Measurements from ENCODE around the gene MYOZ3.

The MYOZ3 gene

GRCh38 chr5:150627731-150628545, 33.1 kb upstream of the MYOZ3 start:
- no peak for DNase-seq

GRCh38 chr5:150628936-150629485, 32.0 kb upstream of the MYOZ3 start:
- DNase-seq: no peak

DNA sequence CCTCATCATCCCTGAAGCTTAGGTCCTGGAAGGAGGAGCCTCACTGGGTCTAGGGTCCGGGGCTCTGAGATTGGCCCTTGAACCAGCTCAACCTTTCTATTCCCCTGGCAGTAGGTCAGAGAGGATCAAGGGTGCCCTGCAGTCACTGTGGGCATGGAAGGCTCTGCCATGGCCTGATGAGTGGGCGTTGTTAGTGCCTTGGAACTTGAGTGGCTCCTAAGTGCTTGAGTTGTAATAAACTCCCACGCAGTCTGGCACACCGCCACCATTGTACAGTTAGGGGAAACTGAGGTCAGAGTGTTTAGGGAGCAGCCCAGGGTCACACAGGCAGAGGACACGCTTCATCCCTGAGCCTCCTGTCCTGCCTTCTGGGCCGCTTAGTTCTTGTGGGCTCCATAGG, 31.0 kb upstream of the MYOZ3 start:
- no peak for DNase-seq

DNA sequence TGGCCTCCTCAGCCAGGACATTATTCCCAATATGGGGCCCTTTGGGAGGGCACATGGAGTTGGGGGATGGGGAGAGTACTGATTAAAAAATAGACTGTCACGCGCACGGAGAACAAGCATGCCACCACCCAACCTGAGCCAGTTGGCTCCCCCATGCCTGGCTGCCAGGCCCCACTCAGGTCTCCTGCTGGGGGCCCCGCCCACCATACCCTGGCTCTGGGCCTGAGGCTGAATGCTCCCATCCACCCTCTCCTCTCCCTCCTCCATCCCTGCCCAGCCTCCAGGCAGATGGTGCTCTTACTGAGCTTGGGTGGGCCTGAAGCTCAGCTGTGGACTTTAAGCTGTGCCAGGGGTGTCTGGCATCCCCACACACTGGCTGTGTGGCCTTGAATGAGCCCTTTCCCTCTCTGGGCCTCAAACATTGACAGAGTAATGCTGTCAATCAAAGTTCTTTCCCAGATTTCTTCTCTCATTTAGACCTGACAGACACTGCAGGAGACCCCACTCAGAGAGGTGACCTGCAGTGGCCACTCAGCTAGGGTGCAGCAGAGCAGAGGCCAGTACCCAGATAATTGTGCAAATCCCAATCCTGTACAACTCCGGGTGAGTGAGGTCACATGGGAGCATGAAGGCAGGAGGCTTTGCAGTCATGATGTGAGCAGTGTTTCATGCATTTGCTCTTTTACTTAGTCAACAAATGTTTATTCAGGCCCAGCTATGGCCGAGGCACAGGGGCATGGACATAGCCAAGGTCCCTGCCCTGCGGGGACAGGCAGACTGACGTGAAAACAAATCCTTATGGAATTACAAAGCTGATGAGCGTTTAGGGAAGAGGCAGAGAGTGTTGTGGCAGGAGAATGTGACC, 30.4 kb upstream of the MYOZ3 start:
- DNase-seq: no peak

- no peak for DNase-seq
Measured at GRCh38 chr5:150631326-150631701, 29.7 kb upstream of the MYOZ3 start.

GRCh38 chr5:150632305-150633160, 28.5 kb upstream of the MYOZ3 start:
- DNase-seq: no peak

GRCh38 chr5:150633429-150633828, 27.6 kb upstream of the MYOZ3 start:
- no peak for DNase-seq

DNA sequence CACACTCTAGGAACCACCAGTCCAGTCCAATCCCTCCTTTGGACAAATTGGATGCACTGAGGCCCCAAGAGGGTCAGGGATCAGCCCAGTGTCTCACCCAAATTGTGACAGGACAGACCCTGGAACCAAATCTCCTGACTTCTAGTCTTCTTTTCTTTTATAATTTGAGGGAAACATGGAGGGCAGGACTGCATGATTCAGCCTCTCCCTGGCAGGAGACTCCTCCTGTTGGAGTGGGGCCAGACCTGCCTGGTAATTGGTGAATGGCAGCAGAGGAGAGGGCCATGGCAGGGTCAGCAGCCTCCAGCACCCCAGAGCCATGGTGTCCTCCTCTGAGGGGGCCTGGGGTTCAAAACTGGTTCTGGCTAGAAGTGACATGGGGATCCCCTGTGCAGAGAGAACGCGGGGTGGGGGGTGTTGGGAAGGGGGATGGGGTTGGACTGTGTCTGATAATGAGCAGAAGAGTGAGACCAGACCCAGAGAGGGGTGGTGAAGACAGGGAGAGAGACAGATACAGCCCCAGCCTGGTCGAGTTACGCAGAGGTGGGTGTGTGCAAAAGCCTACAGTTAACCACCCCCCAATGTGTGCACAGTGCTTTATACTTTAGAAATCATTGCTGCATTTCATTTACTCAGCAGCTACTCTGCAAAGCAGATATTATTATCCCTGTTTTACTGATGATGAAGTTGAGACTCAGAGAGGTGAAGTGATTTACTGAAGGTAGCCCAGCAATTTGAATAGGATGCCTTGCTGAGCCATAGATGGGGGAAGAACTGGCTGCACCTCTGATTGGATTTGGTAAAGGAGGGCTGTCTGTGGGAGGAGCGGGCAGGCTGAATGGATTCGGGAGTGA, 24.4 kb upstream of the MYOZ3 start:
- no peak for DNase-seq

GRCh38 chr5:150637245-150638052, 23.6 kb upstream of the MYOZ3 start:
- no peak for DNase-seq

DNA sequence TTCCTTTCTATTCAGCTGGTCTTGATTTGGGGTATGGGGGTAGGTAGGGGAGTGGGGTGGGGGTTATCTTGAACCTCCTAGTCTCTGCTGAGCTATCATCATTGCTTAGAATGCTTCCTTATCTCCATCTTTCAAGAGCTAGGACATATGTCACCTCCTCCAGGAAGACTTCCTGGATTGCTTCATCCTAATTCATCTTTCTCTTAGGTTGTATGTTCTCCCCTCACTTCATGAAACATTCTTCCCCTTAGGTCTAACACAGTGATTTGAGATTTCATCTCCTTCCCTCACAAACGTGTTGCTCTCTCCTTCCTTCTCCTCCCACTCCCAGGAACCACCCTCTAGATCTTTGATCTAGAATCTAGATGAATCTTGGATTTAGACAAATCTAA, 23.0 kb upstream of the MYOZ3 start:
- no peak for DNase-seq

- DNase-seq: no peak
Measured at GRCh38 chr5:150638488-150639376, 22.3 kb upstream of the MYOZ3 start.

DNA sequence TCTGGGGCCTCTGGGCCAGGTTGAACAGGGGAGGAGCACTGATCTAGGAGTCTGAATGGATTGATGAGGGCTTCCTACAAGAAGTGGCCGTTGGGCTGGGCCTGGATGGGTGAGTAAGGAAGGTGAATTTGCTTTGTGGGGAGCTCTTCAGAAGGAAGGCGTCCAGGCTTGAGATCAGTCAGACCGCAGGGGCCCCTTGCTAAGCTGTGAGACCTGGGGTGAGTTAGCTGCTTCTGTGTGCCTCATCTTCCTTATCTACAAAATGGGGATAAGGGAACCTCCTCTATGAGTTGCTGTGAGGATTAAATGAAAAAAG, 21.7 kb upstream of the MYOZ3 start:
- no peak for DNase-seq

DNA sequence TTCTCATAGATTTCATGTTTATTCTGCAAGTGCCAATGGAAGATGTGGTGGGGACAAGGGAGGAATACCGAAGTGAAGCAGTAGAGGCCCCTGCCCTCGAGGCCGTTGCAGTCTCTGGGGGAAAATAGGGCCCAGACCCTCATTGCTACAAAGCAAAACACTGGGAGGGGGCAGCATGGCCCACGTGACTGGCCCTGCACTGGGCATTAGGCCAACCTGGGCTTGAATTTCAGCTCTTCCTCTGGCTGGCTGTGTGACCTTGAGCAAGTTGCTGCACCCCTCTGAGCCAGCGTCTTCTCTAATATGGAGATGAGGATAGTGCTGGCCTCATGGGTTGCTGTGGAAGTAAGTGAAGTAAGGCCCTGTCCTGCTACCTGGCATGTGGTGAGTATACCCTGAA, 21.3 kb upstream of the MYOZ3 start:
- DNase-seq: no peak

GRCh38 chr5:150640311-150641005, 20.6 kb upstream of the MYOZ3 start, which contains the start of gene SYNPO:
Gene SYNPO, plus strand, starts transcription at chr5:150640660. Its CDS starts 7,616 bp downstream, at chr5:150648276.
- no peak for DNase-seq

DNA sequence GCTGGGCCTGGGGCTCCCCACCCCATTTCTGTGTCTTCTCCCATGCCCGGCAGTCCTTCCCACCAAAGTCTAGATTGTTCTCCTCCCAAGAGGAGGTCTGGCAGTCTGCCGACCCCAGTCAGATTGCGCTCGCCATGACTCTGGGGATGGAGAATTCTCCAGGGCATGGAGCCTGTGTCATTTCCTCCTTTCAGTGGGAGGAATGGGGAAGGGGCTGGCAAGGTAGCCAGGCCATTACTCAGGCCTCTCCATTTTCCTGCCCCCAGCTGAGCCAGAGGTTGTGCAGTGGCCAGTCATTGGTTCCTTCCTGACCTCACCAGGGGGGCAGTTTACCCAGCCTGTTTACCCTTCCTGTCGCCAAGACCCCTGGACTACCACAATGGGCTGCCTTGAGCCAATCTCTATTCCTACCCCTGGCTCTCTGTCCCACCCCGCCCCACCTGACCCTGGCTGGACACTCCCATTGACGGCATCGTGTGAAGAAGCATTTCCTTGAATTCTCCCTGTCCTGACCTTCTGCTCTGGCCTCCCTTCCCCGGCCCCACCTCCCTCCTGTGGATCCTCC, 20.0 kb upstream of the MYOZ3 start:
- DNase-seq: no peak

GRCh38 chr5:150641824-150642566, 19.1 kb upstream of the MYOZ3 start:
- DNase-seq: no peak

GRCh38 chr5:150642567-150642927, 18.5 kb upstream of the MYOZ3 start:
- no peak for DNase-seq

GRCh38 chr5:150642991-150643710, 17.9 kb upstream of the MYOZ3 start:
- no peak for DNase-seq
